ENCODE measurements around the gene SMOC2.

Gene SMOC2

DNA sequence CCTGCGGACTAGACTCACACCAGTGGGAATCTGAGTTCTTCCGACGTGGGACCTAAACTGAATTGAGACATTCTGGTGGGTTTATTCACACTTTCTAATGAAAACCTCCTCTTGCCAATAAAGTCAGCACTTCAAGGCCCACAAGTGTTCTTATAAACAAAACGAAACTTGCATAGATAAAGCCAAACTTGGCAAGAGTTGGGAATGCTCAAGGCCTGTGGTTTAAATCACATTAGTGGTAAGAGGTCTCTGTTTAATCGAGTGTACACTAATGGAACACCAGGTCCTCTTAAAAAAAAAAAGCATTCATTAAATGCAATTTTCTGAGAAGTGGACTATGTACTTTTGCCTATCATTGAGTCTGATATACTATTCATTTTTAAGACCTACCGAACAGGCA is 143.3 kb downstream of the SMOC2 start:
- TF ChIP-seq, protein P1, sequence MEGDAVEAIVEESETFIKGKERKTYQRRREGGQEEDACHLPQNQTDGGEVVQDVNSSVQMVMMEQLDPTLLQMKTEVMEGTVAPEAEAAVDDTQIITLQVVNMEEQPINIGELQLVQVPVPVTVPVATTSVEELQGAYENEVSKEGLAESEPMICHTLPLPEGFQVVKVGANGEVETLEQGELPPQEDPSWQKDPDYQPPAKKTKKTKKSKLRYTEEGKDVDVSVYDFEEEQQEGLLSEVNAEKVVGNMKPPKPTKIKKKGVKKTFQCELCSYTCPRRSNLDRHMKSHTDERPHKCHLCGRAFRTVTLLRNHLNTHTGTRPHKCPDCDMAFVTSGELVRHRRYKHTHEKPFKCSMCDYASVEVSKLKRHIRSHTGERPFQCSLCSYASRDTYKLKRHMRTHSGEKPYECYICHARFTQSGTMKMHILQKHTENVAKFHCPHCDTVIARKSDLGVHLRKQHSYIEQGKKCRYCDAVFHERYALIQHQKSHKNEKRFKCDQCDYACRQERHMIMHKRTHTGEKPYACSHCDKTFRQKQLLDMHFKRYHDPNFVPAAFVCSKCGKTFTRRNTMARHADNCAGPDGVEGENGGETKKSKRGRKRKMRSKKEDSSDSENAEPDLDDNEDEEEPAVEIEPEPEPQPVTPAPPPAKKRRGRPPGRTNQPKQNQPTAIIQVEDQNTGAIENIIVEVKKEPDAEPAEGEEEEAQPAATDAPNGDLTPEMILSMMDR (IDR thresholded peaks at IDR 0.05; ENCODE audit: borderline replicate concordance, control extremely low read depth, extremely low read depth, insufficient read depth, missing control alignments), result no peak
- in situ Hi-C loops (cut with MboI; ENCODE audit: low sequenced_read_pairs, unreplicated experiment), result no loop called here
- no peak for DNase-seq (ENCODE audit: low spot score)

- TF ChIP-seq, protein P1 (IDR thresholded peaks at IDR 0.05; ENCODE audit: borderline replicate concordance, control extremely low read depth, extremely low read depth, insufficient read depth, missing control alignments), result no peak
- no peak for DNase-seq (ENCODE audit: low spot score)
- in situ Hi-C loops (cut with MboI; ENCODE audit: low sequenced_read_pairs, unreplicated experiment), result no loop called here
Observed at GRCh38 chr6:168584671-168585070, 143.7 kb downstream of the SMOC2 start.

DNA sequence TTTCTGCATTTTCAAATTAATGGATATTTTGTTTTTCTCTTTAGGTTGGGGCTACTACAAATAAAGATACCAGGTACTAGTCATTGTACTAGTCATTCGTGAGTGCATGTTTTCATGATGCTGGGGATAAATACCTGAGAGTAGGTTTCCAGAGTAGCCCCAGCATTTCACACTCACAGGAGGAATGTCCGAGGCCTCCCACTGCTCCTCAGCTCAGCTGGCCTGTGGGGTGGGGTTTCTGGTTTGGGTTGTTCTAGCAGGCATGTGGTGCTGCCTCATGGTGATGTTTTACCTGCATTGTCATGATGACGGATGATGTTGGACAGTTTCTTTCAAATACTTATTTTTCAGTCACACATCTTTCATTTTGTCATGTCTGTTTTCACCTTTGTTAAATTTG is 144.5 kb downstream of the SMOC2 start:
- in situ Hi-C loops (cut with MboI; ENCODE audit: low sequenced_read_pairs, unreplicated experiment), result no loop called here

GRCh38 chr6:168589275-168589674 is 148.3 kb downstream of the SMOC2 start:
- no peak for DNase-seq (ENCODE audit: low spot score)
- in situ Hi-C loops (cut with MboI; ENCODE audit: low sequenced_read_pairs, unreplicated experiment), result no loop called here
- TF ChIP-seq, protein P1 (IDR thresholded peaks at IDR 0.05; ENCODE audit: borderline replicate concordance, control extremely low read depth, extremely low read depth, insufficient read depth, missing control alignments), result no peak

More for the DNA sequence above, 144.5 kb downstream of the SMOC2 start:
- DNase-seq (ENCODE audit: low spot score), result no peak
- TF ChIP-seq, protein P1 (IDR thresholded peaks at IDR 0.05; ENCODE audit: borderline replicate concordance, control extremely low read depth, extremely low read depth, insufficient read depth, missing control alignments), result no peak

DNA sequence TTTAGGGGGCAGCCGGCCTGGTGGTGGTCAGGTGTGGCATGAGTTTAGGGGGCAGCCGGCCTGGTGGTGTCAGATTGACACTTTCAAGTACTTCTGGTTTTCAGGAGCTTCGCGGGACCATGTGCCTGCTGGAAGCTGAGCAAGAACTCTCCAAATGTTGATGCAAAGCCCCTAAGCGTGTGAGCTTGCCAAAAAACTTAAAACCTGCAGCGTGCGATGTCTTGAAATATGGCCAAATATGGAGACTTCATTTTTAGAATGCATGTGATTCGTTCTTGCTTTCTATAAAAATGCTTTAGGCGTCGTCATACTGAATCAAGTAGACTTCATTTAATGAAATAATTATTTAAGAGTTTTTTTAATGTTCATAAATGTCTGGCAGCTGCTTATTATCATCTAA is 149.4 kb downstream of the SMOC2 start:
- TF ChIP-seq, protein P1 (IDR thresholded peaks at IDR 0.05; ENCODE audit: borderline replicate concordance, control extremely low read depth, extremely low read depth, insufficient read depth, missing control alignments), result no peak
- in situ Hi-C loops (cut with MboI; ENCODE audit: low sequenced_read_pairs, unreplicated experiment), result no loop called here
- DNase-seq (ENCODE audit: low spot score), result no peak

DNA sequence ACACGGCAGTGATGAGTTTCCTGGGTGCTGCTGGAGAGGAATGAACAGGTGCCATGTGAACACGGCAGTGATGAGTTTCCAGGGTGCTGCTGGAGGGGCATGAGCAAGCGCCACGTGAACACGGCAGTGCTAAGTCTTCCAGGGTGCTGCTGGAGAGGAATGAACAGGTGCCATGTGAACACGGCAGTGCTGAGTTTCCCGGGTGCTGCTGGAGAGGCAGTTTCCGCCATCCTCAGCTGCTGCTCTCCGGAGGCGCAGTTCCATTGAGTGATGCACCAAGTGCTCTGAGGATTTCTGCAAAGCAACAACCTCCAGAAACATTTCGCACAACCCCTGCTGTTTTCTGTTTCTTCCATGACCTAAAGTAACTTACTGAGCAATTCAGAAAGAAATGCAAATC is 155.4 kb downstream of the SMOC2 start:
- DNase-seq (ENCODE audit: low spot score), result no peak
- in situ Hi-C loops (cut with MboI; ENCODE audit: low sequenced_read_pairs, unreplicated experiment), result no loop called here
- TF ChIP-seq, protein P1 (IDR thresholded peaks at IDR 0.05; ENCODE audit: borderline replicate concordance, control extremely low read depth, extremely low read depth, insufficient read depth, missing control alignments), result no peak

GRCh38 chr6:168597471-168597875 is 156.5 kb downstream of the SMOC2 start:
- in situ Hi-C loops (cut with MboI; ENCODE audit: low sequenced_read_pairs, unreplicated experiment), result no loop called here
- TF ChIP-seq, protein P1 (IDR thresholded peaks at IDR 0.05; ENCODE audit: borderline replicate concordance, control extremely low read depth, extremely low read depth, insufficient read depth, missing control alignments), result no peak
- no peak for DNase-seq (ENCODE audit: low spot score)
